ENCODE results near the gene CDKAL1. TPM values are rescaled to one million over a fixed set of nuclear protein-coding genes. Genes with fewer than 3 reads are reported as not detected.

The CDKAL1 gene
- total and polyA plus RNA-seq, 2 of the 13 experiments (the other 11 are each of a cell fraction or from before 2014, with no cell fraction given): 9.5 to 27.7 TPM

- TF ChIP-seq ZNF317 (CRISPR knock-in tag; IDR thresholded peaks at IDR 0.05) (no peak), ZNF24 (IDR thresholded peaks at IDR 0.05) (0 out of 2 replicates have a peak, but pooled peaks have one; percentile 54)
Measured at GRCh38 chr6:21214738-21215448, 680.6 kb downstream of the CDKAL1 start (continued).

- H2AFZ ChIP-seq (ENCODE audit: low read length): no peak overlapping the region
- in situ Hi-C loops (cut with HindIII; ENCODE audit: extremely low pct_ligation_motif_present, low pct_unique_long_range_greater_than_20kb) (no loop called here), intact Hi-C loops (cut with micrococcal nuclease; ENCODE audit: unreplicated experiment) (no loop called here)
- ChIA-PET POLR2A (no interaction called here), CTCF (ENCODE audit: low intra/inter-chr PET ratio, low total read pairs) (no interaction called here)
- H3K9ac ChIP-seq (ENCODE audit: insufficient read depth, low read depth, low read length): no peak overlapping the region
- no peaks in the 10 kb centered on the region for H3K27me3 ChIP-seq (ENCODE audit: control insufficient read depth in 1 of 2, insufficient read depth in 2 of 2, low read length in 2 of 2)
- no peaks in the 10 kb centered on the region for H3K4me1 ChIP-seq (ENCODE audit: insufficient read depth, low read length)
- no peaks in the 10 kb centered on the region for H3K36me3 ChIP-seq (replicated peaks in 1 of 2; ENCODE audit: control insufficient read depth in 1 of 2, insufficient read depth in 2 of 2, low read length in 2 of 2)
- WGBS (ENCODE audit: low lambda C conversion rate): 96% methylated on average over 2 of the region's 2 CpGs
- TF ChIP-seq, protein P1, sequence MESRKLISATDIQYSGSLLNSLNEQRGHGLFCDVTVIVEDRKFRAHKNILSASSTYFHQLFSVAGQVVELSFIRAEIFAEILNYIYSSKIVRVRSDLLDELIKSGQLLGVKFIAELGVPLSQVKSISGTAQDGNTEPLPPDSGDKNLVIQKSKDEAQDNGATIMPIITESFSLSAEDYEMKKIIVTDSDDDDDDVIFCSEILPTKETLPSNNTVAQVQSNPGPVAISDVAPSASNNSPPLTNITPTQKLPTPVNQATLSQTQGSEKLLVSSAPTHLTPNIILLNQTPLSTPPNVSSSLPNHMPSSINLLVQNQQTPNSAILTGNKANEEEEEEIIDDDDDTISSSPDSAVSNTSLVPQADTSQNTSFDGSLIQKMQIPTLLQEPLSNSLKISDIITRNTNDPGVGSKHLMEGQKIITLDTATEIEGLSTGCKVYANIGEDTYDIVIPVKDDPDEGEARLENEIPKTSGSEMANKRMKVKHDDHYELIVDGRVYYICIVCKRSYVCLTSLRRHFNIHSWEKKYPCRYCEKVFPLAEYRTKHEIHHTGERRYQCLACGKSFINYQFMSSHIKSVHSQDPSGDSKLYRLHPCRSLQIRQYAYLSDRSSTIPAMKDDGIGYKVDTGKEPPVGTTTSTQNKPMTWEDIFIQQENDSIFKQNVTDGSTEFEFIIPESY (CRISPR knock-in tag; IDR thresholded peaks at IDR 0.05): no peak
- TF ChIP-seq ZNF18 (CRISPR knock-in tag; IDR thresholded peaks at IDR 0.05; ENCODE audit: insufficient replicate concordance) (no peak), ZNF766 (CRISPR knock-in tag; IDR thresholded peaks at IDR 0.05; ENCODE audit: borderline replicate concordance) (no peak), CREB3 (CRISPR knock-in tag; IDR thresholded peaks at IDR 0.05) (no peak), ZNF232 (CRISPR knock-in tag; IDR thresholded peaks at IDR 0.05; ENCODE audit: borderline replicate concordance) (no peak), NR3C1 (CRISPR knock-in tag; IDR thresholded peaks at IDR 0.05) (no peak), ZFP90 (CRISPR knock-in tag; IDR thresholded peaks at IDR 0.05; ENCODE audit: borderline replicate concordance) (no peak), ZSCAN12 (CRISPR knock-in tag; IDR thresholded peaks at IDR 0.05) (no peak), ZBTB46 (CRISPR knock-in tag; IDR thresholded peaks at IDR 0.05; ENCODE audit: borderline replicate concordance) (no peak), ONECUT2 (CRISPR knock-in tag; IDR thresholded peaks at IDR 0.05) (no peak), ZBTB7B (CRISPR knock-in tag; IDR thresholded peaks at IDR 0.05) (no peak), MED8 (CRISPR knock-in tag; IDR thresholded peaks at IDR 0.05; ENCODE audit: insufficient replicate concordance) (no peak), ZSCAN30 (CRISPR knock-in tag; IDR thresholded peaks at IDR 0.05) (no peak)
- TF ChIP-seq, protein P2, sequence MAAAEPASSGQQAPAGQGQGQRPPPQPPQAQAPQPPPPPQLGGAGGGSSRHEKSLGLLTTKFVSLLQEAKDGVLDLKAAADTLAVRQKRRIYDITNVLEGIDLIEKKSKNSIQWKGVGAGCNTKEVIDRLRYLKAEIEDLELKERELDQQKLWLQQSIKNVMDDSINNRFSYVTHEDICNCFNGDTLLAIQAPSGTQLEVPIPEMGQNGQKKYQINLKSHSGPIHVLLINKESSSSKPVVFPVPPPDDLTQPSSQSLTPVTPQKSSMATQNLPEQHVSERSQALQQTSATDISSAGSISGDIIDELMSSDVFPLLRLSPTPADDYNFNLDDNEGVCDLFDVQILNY (CRISPR knock-in tag; conservative IDR thresholded peaks at IDR 0.05): no peak
- H3K79me2 ChIP-seq (ENCODE audit: insufficient read depth, low read length): no peaks in the 10 kb centered on the region
- H3K4me3 ChIP-seq (replicated peaks in 1 of 3; ENCODE audit: insufficient read depth in 1 of 3, low read depth in 2 of 3, low read length in 3 of 3): no peak overlapping the region
- ATAC-seq: no peak
- no peak for DNase-seq (ENCODE audit: low spot score)
- H3K27ac ChIP-seq (ENCODE audit: extremely low read length, insufficient read depth, low read length): no peak overlapping the region
- H4K20me1 ChIP-seq (ENCODE audit: insufficient read depth, low read length): no peaks in the 10 kb centered on the region
- no peaks in the 10 kb centered on the region for H3K9me3 ChIP-seq (ENCODE audit: low read length)
- no peak overlapping the region for H3K4me2 ChIP-seq (ENCODE audit: low read depth, low read length)
- no TSS peak for BruUV-seq (replicated peaks)
- FAIRE-seq: no peak
Measured at GRCh38 chr6:21219241-21219640, 685.0 kb downstream of the CDKAL1 start.
